AG04450 (cell line): Measurements from ENCODE around the gene CALM3. TPM values are rescaled to one million over a fixed set of nuclear protein-coding genes. Genes with fewer than 3 reads are reported as not detected.

Experiments used
- CTCF ChIA-PET: fragments of 300-600, 350-600 bp; formaldehyde crosslinking; extraction: SDS; loops from one replicate; lab custom pipeline; 2022; ENCODE audit warnings: antibody characterized with exemption, inconsistent platforms; lab: Charles Lee
- POLR2A ChIA-PET: fragments of 350-600 bp; formaldehyde crosslinking; extraction: SDS; loops from one replicate; lab custom pipeline; 2021; ENCODE audit warnings: antibody characterized with exemption, inconsistent platforms; lab: Yijun Ruan, JAX
- DNase-seq: peaks from one replicate; pipeline ENCODE4 v3.0.0-alpha.2; 2011; ENCODE audit warnings: low read depth, low spot score
- H3K27ac ChIP-seq: one replicate; pipeline ENCODE4 v1.5.1; 2012; ENCODE audit warnings: low read depth, low read length, control low read depth
- H3K27me3 ChIP-seq: one replicate; pipeline ENCODE4 v1.6.0; 2012; ENCODE audit warnings: low read length; ENCODE audit not compliant: control insufficient read depth, insufficient read depth
- H3K4me3 ChIP-seq: 2 replicates; pipeline ENCODE4 v1.5.1; 2011; ENCODE audit warnings: mild to moderate bottlenecking, low read depth, low read length, control low read depth
- H3K9me3 ChIP-seq: 2 replicates; pipeline ENCODE4 v1.5.1; 2012; ENCODE audit warnings: low read length; ENCODE audit not compliant: control insufficient read depth, insufficient read depth
- polyA plus RNA-seq: library from polyadenylated mRNA; depleted of rRNA; stranded (reverse); fragments of >200 nt; gene quantifications from 2 replicates; pipeline ENCODE4 v1.2.3, GENCODE V29; 2011
- TF ChIP-seq, protein P1 (sequence below): IDR thresholded peaks from 2 replicates; pipeline ENCODE4 v1.5.1; 2011; ENCODE audit warnings: low read depth, low read length, control low read depth, inconsistent platforms

The CALM3 gene
- polyA plus RNA-seq, 1 experiment: 744 TPM

- Histone ChIP-seq H3K27me3 (peaks cover 7% of the 10 kb centered on the region), H3K27ac (no peak overlapping the region), H3K9me3 (peaks cover 4% of the 10 kb centered on the region; the same call in 1 of the 2 replicates), H3K4me3 (no peak overlapping the region)
- no peak for DNase-seq
- ChIA-PET CTCF (interaction anchor here (0.6 to 2.6 kb wide), 6 partner anchors 15 to 209 kb away, joined by 3 to 14 read pairs (median 4); partner anchors contain the start of gene DACT3), POLR2A (interaction anchor here (0.8 to 1.4 kb wide), 2 partner anchors 15 to 30 kb away, joined by 4 to 6 read pairs; partner anchors contain the start of gene DACT3)
- TF ChIP-seq, protein P1, sequence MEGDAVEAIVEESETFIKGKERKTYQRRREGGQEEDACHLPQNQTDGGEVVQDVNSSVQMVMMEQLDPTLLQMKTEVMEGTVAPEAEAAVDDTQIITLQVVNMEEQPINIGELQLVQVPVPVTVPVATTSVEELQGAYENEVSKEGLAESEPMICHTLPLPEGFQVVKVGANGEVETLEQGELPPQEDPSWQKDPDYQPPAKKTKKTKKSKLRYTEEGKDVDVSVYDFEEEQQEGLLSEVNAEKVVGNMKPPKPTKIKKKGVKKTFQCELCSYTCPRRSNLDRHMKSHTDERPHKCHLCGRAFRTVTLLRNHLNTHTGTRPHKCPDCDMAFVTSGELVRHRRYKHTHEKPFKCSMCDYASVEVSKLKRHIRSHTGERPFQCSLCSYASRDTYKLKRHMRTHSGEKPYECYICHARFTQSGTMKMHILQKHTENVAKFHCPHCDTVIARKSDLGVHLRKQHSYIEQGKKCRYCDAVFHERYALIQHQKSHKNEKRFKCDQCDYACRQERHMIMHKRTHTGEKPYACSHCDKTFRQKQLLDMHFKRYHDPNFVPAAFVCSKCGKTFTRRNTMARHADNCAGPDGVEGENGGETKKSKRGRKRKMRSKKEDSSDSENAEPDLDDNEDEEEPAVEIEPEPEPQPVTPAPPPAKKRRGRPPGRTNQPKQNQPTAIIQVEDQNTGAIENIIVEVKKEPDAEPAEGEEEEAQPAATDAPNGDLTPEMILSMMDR: no peak
Observed at GRCh38 chr19:46631481-46631880, 30.4 kb downstream of the CALM3 start.

GRCh38 chr19:46633130-46633529 is 32.0 kb downstream of the CALM3 start:
- H3K4me3 ChIP-seq: no peak overlapping the region
- no peak overlapping the region for H3K27ac ChIP-seq
- H3K9me3 ChIP-seq: peaks cover 4% of the 10 kb centered on the region; the same call in 1 of the 2 replicates
- CTCF ChIA-PET: no interaction called here
- DNase-seq: no peak
- POLR2A ChIA-PET: no interaction called here
- H3K27me3 ChIP-seq: peaks cover 7% of the 10 kb centered on the region
- TF ChIP-seq, protein P1: no peak

DNA sequence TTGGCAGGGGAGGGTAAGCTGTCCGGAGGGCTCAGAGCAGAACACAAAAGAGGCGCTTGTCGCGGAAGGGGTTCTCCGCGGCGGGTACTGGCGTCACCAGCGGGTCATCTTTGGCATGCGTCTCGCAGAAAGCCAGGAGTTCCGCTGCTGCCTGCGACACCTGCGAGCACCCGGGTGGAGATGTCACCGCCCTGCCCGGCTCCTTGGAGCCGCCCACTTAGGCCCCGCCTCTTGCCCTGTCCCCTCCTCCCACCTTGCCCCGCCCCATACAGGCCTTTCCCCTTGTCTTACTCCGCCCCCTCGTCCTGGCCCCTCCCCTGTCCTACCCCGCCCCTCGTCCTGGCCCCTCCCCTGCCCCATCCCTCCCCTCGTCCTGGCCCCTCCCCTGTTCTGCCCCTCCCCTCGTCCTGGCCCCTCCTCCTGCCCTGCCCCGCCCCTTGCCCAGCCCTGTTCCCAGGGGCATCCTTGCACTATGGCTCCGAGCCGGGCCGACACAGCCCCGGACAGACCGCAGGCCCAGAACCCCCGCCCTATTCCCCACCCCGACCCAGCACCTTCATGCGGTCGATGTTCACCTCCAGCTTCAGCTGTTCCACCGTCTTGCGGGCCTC is 33.0 kb downstream of the CALM3 start:
- DNase-seq: no peak
- CTCF ChIA-PET: no interaction called here

GRCh38 chr19:46634656-46635218 is 33.6 kb downstream of the CALM3 start:
- Histone ChIP-seq H3K27me3 (peaks cover 7% of the 10 kb centered on the region), H3K4me3 (no peak overlapping the region), H3K27ac (no peak overlapping the region), H3K9me3 (peaks cover 4% of the 10 kb centered on the region; the same call in 1 of the 2 replicates)
- TF ChIP-seq, protein P1: no peak
- ChIA-PET CTCF (interaction anchor here (0.7 kb wide), 1 partner anchor 27 kb away, joined by 3 read pairs; no protein-coding TSS in a partner anchor), POLR2A (interaction anchor here (0.6 kb wide), 1 partner anchor 12 kb away, joined by 5 read pairs; no protein-coding TSS in a partner anchor)
- DNase-seq: no peak

More for the DNA sequence above, 33.0 kb downstream of the CALM3 start:
- POLR2A ChIA-PET: interaction anchor here (0.6 kb wide), 1 partner anchor 11 kb away, joined by 5 read pairs; no protein-coding TSS in a partner anchor
- TF ChIP-seq, protein P1: no peak
- H3K4me3 ChIP-seq: no peak overlapping the region
- peaks cover 4% of the 10 kb centered on the region; the same call in 1 of the 2 replicates for H3K9me3 ChIP-seq
- no peak overlapping the region for H3K27ac ChIP-seq
- peaks cover 7% of the 10 kb centered on the region for H3K27me3 ChIP-seq
